Middle frontal gyrus (tissue), 1 donor: ENCODE data around the gene ING5.
"Not testable (repeated sequence)": the region's sequence is repeated elsewhere in the genome, so short reads cannot be mapped to it uniquely, and the experiment has no call there.

Source experiments
- DNase-seq: peaks from one replicate; pipeline ENCODE4 v3.0.0-alpha.2; 2015; ENCODE audit warnings: low spot score; ENCODE audit errors: extremely low spot score

Gene ING5

DNA sequence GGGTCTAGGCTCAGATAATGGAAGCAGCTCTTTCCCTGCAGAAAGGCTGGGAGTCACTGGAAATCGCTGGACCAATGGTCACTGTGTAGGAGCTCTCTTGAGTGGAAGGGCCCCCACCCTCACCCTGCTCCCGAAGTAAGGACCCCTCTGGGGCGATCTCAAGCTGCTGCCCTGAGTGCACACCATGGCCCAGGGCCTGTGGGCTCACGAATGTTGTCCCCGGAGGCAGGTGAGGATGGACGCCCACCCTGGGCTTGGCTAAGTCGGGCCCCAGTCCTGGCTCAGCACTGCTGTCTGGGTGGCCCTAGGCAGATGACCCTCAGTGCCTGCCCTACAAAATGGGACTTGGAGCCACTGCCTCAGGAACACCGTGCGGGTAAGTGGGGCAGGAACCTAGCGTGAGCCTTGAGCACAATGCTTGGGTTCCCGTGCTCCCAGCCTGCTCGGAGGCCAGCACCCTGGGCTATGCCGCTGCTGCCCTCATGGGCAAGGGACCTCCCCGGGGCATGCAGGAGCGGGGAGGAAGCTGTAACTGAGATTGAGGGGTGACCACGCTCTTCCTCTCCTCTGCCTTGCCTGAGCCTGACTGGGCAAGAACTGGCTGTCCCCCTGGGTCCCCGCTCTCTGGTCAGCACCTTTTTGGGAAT is 36.3 kb downstream of the ING5 start:
- no peak for DNase-seq

DNA sequence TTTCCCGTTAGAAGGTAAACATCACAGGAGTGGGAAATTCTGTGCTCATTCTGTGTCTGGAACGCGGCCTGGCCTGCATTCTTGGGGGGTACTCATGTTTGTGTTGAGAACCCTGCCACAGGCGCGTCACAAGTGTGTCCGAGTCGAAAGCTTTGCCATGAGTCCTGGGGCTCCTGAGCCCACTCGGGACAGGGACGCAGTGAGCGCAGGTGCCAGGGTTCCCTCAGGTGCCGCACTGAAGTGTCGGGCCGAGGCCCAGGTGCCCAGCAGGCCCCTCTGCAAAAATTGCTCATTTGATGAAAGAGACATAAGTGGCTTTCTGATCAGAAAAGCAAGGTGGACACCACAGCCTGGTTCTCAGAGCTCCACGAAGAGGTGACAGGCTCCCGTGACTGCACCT is 37.3 kb downstream of the ING5 start:
- DNase-seq = no peak

DNA sequence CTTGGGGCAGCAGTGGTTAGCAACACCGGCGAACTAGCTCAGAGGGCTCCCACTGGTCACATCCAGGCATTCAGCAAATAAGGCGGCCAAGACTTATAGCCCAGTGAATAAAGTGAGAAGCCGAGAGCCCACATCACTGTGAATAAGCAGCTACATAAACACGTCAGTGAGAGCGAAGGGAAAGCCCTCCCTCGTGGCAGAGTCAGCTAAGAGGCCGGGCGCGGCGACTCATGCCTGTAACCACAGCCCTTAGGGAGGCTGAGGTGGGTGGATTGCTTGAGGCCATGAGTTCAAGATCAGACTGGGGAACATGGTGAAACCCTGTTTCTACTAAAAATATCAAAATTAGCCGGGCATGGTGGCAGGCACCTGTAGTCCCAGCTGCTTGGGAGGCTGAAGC is 37.8 kb downstream of the ING5 start:
- DNase-seq = no peak

DNA sequence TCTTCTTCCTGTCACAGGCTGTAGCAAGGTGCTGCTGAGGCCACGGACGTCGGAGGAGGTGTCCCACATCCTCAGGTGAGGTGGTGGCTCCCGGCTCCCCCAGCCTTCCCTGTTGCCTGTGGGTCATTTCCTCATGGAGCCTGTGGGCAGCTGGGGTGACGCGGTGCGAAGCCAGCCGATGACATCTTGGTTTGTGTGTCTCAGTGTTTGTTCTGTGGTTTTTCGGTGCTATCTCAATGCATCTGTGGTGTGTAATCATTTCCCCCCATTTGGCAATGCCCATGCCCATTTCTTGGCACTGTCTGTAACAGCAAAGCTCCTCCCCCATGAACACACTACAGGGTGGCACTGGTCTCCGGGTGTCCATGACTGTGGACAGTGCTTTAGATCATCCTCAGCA is 39.2 kb downstream of the ING5 start:
- DNase-seq = no peak

DNA sequence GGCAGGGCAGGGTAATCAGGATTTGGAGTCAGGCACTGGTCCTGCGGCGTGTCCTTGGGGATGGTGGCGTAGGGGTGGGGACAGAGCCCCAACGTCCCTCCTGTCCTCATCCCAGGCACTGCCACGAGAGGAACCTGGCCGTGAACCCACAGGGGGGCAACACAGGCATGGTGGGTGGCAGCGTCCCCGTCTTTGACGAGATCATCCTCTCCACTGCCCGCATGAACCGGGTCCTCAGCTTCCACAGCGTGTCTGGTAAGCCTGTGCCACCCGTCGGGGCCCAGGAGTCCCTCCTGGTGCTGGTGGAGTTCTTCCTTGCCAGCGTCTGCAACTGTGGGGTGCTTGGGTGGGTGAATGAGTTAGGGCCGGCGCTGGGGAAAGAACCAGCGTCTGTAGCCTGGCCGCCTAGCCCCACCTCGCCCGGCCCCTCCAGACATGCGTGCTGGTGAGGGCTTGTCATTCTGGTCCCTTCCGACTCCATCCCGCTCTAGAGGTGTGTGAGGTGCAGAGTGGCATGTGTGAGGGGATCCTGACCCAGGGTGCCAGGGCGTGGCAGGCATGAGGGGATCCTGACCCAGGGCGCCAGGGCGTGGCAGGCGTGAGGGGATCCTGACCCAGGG is 40.6 kb downstream of the ING5 start:
- DNase-seq = no peak

DNA sequence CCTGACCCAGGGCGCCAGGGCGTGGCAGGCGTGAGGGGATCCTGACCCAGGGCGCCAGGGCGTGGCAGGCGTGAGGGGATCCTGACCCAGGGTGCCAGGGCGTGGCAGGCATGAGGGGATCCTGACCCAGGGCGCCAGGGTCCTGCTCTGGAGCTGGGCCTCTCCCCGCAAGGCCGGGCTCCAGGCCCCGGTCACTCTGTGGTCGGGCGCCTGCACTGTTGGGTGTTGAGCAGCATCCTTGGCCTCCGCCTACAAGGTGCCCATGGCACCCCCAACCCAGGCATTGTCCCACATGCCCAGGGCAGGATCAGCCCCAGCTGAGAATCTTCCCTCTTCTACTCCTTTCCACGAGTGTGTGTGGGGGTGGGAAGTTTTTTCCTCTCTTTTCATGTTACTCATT is 41.2 kb downstream of the ING5 start:
- not testable (repeated sequence) for DNase-seq

DNA sequence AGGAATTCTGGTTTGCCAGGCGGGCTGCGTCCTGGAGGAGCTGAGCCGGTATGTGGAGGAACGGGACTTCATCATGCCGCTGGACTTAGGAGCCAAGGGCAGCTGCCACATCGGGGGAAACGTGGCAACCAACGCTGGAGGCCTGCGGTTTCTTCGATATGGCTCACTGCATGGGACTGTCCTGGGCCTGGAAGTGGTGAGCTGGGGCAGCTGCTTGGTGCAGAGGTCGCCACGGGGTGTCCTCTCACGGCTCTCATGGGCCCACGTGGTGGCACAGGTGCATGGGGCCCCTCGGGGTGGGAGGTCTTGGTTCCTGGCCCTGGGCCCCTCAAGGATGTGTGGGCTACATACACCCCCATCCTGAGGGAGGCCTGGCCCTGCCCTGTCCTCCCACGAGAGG is 41.8 kb downstream of the ING5 start:
- DNase-seq = no peak

DNA sequence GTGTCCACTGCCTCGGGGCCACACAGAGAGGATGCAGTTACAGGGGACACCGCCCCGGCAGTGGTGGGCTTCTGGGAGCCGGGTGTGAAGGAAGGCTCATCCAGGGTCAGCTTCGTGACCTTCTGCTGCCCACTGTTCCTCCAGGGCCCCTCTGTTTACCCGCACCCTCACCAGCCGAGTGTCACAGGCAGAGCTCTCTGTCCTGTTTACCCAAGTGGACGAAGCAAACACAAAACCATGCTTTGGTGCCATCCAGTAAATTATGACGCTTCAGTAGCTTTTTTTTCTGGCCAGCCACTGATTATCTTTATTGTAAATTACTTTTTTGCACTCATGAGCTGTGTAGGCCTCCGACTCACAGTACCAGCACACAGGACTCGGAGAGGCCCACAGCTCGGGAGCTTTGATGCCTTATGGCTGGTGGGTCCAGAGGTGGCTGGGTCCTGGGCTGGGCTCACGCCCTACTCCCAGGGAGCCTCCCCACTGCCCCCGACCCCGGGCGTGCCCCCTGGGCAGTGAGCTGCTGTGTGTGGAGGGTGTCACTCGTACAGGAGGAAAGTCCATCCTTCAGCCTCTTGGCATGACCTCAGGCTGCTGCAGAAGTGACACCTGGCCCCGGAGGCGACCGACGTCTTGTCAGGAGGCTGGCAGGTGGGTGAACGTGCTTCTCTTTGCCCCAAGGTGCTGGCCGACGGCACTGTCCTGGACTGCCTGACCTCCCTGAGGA is 42.4 kb downstream of the ING5 start:
- no peak for DNase-seq

DNA sequence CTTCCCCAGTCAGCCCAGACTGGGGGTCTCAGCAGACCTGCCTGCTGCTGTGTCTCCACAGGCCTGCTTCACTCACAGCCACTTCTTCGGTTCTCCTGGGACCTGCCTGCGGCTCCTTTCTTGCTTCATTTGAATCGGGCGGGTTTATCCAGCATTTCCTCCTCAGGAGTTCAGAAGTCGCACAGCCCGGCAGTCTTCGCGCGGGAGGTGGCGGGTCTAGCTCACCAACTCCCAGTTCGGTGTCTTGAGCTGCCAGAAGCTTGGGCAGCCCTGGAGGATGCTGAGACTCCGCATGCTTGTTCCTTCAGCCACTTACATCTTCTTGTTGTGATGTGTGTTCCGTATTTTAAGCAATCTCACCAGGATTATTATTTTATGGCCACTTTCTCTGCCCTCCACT is 43.4 kb downstream of the ING5 start:
- no peak for DNase-seq

DNA sequence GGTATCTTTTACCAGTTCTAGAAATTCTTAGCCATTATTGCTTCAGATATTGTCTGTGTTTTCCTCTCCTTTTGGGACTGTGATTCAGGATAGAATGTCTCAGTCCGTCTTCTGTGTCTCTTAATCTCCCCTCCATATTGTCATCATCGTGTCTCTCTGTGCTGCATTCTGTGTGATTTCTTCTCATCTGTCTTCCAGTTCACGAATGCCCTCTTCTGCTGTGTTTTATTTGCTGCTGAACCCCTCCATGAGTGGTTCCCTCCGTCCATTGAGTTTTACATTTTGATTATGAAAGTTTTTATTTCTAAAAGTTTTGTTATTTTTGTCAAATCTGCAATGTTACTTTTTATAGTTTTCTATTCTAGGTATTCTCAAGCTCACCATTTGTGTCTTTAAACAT is 44.2 kb downstream of the ING5 start:
- DNase-seq = no peak

DNA sequence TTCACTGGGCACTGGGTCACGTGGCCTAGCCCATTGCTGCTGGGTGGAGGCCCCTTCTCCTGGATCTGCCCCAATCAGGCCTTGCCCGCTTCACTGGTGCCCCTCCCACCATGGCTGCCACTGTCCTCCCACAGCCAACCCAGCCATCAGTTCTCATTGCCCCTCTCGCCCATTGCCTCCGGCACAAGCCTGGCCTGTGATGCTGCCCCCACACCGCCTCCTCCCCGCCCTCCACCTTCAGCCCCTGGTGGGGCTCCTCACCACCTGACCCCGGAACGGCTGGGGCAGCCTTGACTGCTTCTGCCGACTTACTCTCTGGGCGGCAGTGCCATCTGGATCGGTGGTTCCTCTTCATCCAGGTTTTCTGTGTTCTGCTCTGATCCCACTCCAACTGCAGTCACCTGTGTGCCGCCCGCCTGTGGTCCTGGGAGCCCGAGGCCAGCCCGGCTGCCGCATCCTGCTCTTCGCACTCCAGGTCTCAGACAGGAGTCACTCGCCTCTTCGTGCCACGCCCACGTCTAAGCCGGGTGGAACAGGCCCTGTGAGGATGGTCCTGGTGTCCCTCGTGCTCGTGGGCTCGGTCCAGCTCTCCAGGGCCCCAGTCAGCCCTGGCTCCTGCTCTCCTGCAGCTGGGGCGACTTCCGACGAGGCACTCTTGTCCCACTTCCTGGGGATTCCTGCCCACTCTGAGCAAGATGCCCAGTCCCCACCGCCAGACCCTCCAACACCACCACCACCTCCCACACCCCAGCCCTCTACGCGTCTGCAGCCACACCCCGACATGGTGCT is 46.8 kb downstream of the ING5 start:
- no peak for DNase-seq

DNA sequence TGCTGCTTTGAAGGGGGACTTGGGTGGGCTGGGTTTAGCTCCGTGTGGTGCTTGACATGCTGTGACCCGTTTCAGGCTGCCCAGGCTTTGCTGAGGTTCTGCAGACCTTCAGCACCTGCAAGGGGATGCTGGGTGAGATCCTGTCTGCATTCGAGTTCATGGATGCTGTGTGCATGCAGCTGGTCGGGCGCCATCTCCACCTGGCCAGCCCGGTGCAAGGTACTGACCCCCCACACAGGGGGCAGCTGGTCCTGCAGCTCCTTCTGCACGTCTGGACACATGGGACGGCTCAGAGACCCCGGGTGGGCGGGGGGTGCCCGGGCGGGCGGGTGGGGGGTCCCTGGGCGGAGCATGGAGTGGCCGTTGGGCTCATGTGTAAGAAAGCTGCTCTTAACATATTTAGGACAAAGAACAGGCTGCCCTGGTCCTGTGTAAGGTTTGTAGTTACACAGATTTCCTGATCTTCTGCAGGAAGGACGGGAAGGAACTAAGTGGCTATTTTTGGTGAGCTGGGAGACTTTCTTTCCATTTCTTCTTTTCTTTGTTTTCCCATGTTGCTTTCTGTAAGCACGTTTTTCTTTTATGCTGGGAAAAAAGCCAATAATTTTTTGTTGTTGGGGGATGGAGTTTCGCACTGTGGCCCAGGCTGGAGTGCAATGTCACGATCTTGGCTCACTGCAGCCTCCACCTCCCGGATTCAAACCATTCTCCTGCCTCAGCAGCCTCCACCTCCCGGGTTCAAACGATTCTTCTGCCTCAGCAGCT is 48.4 kb downstream of the ING5 start:
- DNase-seq = no peak

DNA sequence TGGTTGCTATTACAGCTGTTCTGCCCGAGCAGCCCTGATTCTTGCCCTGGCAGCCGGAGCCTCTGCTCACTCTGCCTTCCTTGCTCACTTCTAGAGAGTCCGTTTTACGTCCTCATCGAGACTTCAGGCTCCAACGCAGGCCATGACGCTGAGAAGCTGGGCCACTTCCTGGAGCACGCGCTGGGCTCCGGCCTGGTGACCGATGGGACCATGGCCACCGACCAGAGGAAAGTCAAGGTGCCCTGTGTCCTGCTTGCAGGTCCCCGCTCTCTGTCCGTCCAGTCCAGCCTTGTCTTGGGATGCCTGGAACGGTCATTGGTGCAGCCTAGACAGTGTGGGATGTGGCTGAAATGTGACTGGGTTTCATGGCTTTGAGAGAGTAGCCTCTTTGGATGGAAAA is 49.3 kb downstream of the ING5 start:
- no peak for DNase-seq

DNA sequence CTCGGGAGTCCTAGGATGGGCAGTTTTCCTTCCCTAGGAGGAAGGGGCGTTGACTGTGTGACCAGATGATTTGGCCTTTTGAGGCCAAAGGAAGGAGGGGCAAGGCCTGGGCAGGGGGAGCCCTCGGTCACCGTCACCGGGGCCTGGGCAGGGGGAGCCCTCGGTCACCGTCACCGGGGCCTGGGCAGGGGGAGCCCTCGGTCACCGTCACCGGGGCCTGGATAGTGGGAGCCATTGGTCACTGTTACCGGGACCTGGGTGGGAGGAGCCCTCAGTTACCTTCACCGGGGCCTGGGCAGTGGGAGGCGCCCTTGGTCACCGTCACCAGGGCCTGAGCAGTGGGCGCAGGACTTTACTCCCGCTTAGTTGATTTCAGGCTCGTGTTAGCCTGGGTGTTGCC is 49.9 kb downstream of the ING5 start:
- DNase-seq = no peak

DNA sequence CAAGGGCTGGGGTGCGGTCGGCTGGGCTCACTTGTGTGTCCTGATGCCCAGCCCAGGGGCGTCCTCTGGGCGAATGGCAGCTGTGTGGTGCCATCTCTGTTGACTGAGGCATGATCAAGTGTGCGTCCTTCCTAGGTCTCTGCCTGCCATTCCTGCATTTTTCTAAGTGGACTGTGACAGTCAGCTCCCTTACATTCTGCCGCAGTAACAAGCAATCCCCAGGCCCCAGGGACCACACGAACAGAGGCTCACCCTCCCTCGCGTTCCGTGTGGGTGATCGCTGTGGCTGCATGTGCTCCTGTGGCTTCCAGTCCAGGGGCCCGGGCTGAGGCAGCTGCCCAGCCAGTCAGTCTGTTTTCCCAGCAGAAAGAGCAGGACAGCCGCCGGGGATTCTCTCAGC is 50.4 kb downstream of the ING5 start:
- no peak for DNase-seq

DNA sequence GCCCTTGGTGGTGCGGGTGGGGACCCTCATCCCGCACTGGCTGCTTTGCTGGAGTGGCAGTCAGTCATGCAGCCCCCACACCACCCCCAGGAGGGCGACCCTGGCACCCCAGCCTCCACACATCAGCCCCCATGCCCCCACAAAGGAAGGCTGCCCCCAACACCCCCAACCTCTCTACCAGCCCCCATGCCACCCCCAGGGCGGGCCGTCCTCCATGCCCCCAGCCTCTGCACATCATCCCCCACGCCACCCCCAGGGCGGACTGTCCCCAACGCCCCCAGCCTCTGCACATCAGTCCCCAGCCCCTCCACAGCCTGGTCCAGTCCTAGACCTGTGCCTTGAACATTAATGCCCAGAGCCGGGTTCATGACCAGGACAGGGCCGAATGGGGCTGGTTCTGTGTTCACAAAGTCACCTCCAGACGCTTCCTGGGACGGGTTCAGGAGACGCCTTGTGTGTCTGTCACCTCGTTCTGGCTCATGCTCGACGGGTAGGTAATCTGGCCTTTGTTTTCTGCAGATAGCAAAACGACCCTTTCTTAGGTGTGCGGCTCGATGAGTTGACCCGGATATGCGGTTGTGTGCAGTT is 50.9 kb downstream of the ING5 start:
- no peak for DNase-seq

DNA sequence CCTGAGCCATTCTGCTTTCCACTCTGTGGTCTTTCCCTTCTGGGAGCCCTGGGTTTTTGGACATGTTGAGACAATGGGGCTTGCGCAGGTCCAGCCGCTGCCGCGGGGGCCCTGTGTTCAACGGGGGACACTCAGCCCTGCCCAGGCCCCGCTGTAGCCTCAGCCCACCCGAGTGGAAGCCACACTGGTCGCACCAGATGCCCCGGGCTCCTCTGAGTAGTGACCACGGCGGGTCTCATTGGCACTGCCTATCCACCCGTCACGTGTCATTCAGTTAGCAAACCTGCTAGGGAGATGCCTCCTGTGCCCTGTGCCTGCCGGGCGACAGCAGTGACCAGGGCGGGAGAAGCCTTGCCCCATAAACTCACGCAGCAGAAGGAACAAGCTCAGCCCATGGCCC is 51.7 kb downstream of the ING5 start:
- DNase-seq = no peak

DNA sequence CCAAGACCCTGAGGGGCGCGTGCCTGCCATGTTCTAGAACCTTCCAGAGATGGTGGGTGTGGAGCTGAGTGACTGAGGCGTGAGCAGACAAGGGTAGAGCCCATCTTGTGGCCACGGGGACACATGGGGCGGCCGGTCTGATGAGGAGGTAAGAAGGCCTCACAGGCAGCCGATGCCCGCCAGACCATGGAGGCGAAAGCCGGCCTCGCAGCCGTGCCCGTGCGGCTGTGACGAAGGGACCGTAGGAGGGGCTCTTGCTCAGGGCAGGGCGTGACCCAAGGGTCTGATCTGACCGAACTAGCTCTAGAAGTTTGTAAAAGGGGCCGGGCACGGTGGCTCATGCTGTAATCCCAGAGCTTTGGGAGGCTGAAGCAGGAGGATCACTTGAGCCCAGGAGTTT is 52.2 kb downstream of the ING5 start:
- DNase-seq = no peak

DNA sequence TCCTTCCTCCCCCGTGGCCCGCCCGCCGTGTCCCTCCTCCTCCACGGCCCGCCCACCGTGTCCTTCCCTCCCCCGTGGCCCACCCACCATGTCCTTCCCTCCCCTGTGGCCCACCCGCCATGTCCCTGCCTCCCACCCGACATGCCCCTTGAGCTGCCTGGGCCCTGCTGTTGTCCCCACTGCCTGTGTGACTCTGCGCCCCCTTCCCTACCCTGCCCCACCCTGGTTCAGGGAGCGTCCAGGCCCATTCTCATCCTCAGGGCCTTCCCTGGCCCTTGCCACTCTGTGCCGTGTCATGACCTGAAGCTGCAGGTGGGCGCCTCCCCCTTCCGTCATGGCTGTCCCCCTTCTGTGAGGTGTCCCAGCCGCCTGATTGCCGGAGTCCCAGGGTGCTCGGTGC is 53.3 kb downstream of the ING5 start:
- DNase-seq = no peak

DNA sequence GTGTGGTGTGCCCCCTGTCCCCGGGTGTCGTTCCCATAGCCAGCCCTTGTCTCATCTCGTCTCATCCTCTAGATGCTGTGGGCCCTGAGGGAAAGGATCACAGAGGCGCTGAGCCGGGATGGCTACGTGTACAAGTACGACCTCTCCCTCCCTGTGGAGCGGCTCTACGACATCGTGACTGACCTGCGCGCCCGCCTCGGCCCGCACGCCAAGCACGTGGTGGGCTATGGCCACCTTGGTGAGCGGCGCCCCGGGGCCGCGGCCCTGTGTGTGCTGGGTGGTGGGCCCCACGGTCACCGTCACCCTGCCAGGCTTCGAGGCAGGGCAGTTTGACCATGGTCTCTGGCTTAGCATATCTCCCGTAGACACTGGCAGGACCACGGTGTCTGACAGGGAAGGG is 53.9 kb downstream of the ING5 start:
- no peak for DNase-seq
